Mucosa of stomach (tissue), 1 donor: ENCODE data around the gene SNX8.
"Not testable (repeated sequence)": the region's sequence is repeated elsewhere in the genome, so short reads cannot be mapped to it uniquely, and the experiment has no call there.

Experiments used
- H3K27me3 ChIP-seq: one replicate; pipeline ENCODE4 v1.7.0; 2013; ENCODE audit warnings: mild to moderate bottlenecking, low read length; ENCODE audit not compliant: control insufficient read depth, insufficient read depth
- H3K36me3 ChIP-seq: one replicate; pipeline ENCODE4 v1.7.0; 2013; ENCODE audit warnings: low read length; ENCODE audit not compliant: control insufficient read depth, insufficient read depth
- H3K4me1 ChIP-seq: one replicate; pipeline ENCODE4 v1.7.0; 2013; ENCODE audit warnings: mild to moderate bottlenecking, low read length; ENCODE audit not compliant: control insufficient read depth, insufficient read depth
- H3K4me3 ChIP-seq: one replicate; pipeline ENCODE4 v1.7.0; 2013; ENCODE audit warnings: low read length
- H3K9ac ChIP-seq: one replicate; pipeline ENCODE4 v1.7.0; 2013; ENCODE audit warnings: mild to moderate bottlenecking, low read length, moderate library complexity
- H3K9me3 ChIP-seq: one replicate; pipeline ENCODE4 v1.7.0; 2013; ENCODE audit warnings: mild to moderate bottlenecking, low read length, moderate library complexity; ENCODE audit not compliant: control insufficient read depth
- donor health status: Pancreatic carcinoma.

Gene SNX8

GRCh38 chr7:2353113-2353935 is 39.1 kb upstream of the SNX8 start:
- peak overlapping the region; percentile 91 for H3K4me3 ChIP-seq
- H3K4me1 ChIP-seq, result peaks cover 20% of the 10 kb centered on the region
- no peaks in the 10 kb centered on the region for H3K9me3 ChIP-seq
- H3K36me3 ChIP-seq, result no peaks in the 10 kb centered on the region
- H3K9ac ChIP-seq, result peak overlapping the region; percentile 99
- H3K27me3 ChIP-seq, result no peaks in the 10 kb centered on the region

- H3K4me1 ChIP-seq, result peaks cover 4% of the 10 kb centered on the region
- no peaks in the 10 kb centered on the region for H3K9me3 ChIP-seq
- no peak overlapping the region for H3K9ac ChIP-seq
- H3K36me3 ChIP-seq, result no peaks in the 10 kb centered on the region
- no peaks in the 10 kb centered on the region for H3K27me3 ChIP-seq
- no peak overlapping the region for H3K4me3 ChIP-seq
These were observed 36.6 kb upstream of the SNX8 start for GRCh38 chr7:2350861-2351260.

- Histone ChIP-seq H3K9me3 (no peaks in the 10 kb centered on the region), H3K36me3 (no peaks in the 10 kb centered on the region), H3K4me1 (peaks cover 4% of the 10 kb centered on the region), H3K9ac (no peak overlapping the region), H3K4me3 (no peak overlapping the region), H3K27me3 (no peaks in the 10 kb centered on the region)
These were observed 35.8 kb upstream of the SNX8 start for GRCh38 chr7:2350055-2350454.

- not testable (repeated sequence) for H3K9ac ChIP-seq, H3K27me3 ChIP-seq, H3K4me3 ChIP-seq
These were observed 33.3 kb upstream of the SNX8 start for GRCh38 chr7:2347351-2348063.

GRCh38 chr7:2336626-2337299 is 22.5 kb upstream of the SNX8 start:
- H3K36me3 ChIP-seq, result no peaks in the 10 kb centered on the region
- no peaks in the 10 kb centered on the region for H3K4me1 ChIP-seq
- H3K27me3 ChIP-seq, result no peaks in the 10 kb centered on the region
- H3K4me3 ChIP-seq, result no peak overlapping the region
- H3K9me3 ChIP-seq, result no peaks in the 10 kb centered on the region
- H3K9ac ChIP-seq, result no peak overlapping the region

More at GRCh38 chr7:2347351-2348063, 33.3 kb upstream of the SNX8 start:
- H3K4me1 ChIP-seq, H3K36me3 ChIP-seq, H3K9me3 ChIP-seq: not testable (repeated sequence)

- H3K27me3 ChIP-seq, H3K36me3 ChIP-seq, H3K9ac ChIP-seq, H3K4me3 ChIP-seq, H3K9me3 ChIP-seq, H3K4me1 ChIP-seq: not testable (repeated sequence)
These were observed 18.5 kb upstream of the SNX8 start for GRCh38 chr7:2332606-2333231.

- Histone ChIP-seq H3K9ac (no peak overlapping the region), H3K36me3 (no peaks in the 10 kb centered on the region), H3K9me3 (no peaks in the 10 kb centered on the region), H3K4me3 (no peak overlapping the region), H3K27me3 (no peaks in the 10 kb centered on the region), H3K4me1 (no peaks in the 10 kb centered on the region)
These were observed 17.5 kb upstream of the SNX8 start for GRCh38 chr7:2331707-2332106.

- Histone ChIP-seq H3K27me3 (no peaks in the 10 kb centered on the region), H3K4me3 (no peak overlapping the region), H3K36me3 (no peaks in the 10 kb centered on the region), H3K4me1 (no peaks in the 10 kb centered on the region), H3K9me3 (no peaks in the 10 kb centered on the region), H3K9ac (no peak overlapping the region)
These were observed 16.3 kb upstream of the SNX8 start for GRCh38 chr7:2330493-2330892.

GRCh38 chr7:2326951-2327350 is 12.7 kb upstream of the SNX8 start:
- H3K4me1 ChIP-seq, result no peaks in the 10 kb centered on the region
- no peak overlapping the region for H3K4me3 ChIP-seq
- no peaks in the 10 kb centered on the region for H3K36me3 ChIP-seq
- no peaks in the 10 kb centered on the region for H3K27me3 ChIP-seq
- no peaks in the 10 kb centered on the region for H3K9me3 ChIP-seq
- no peak overlapping the region for H3K9ac ChIP-seq

GRCh38 chr7:2325162-2325561 is 10.9 kb upstream of the SNX8 start:
- Histone ChIP-seq H3K9ac (no peak overlapping the region), H3K27me3 (no peaks in the 10 kb centered on the region), H3K9me3 (no peaks in the 10 kb centered on the region), H3K4me3 (no peak overlapping the region), H3K36me3 (no peaks in the 10 kb centered on the region), H3K4me1 (no peaks in the 10 kb centered on the region)

GRCh38 chr7:2321020-2321419 is 6.8 kb upstream of the SNX8 start:
- Histone ChIP-seq H3K9me3 (no peaks in the 10 kb centered on the region), H3K27me3 (no peaks in the 10 kb centered on the region), H3K4me3 (no peak overlapping the region), H3K9ac (no peak overlapping the region), H3K36me3 (no peaks in the 10 kb centered on the region), H3K4me1 (no peaks in the 10 kb centered on the region)
